NOMO-1 (cell line): ENCODE data around the gene PRR36.
"Not testable (repeated sequence)": the region's sequence is repeated elsewhere in the genome, so short reads cannot be mapped to it uniquely, and the experiment has no call there.

Source experiments
- DNase-seq, 2 experiments: peaks; one replicate each; lab custom pipeline; 2025; ENCODE audit not compliant: unreplicated experiment in 2 of 2; lab: John Stamatoyannopoulos, UW

PRR36 gene

GRCh38 chr19:7861619-7862412, 12.4 kb downstream of the PRR36 start:
- no peak for DNase-seq

GRCh38 chr19:7860714-7861618, 13.2 kb downstream of the PRR36 start:
- DNase-seq, result no peak

- DNase-seq, result no peak
Measured at GRCh38 chr19:7859831-7860713, 14.1 kb downstream of the PRR36 start.

GRCh38 chr19:7859087-7859486, 15.1 kb downstream of the PRR36 start:
- not testable (repeated sequence) for DNase-seq

- DNase-seq, result no peak
Measured at GRCh38 chr19:7858109-7858770, 15.9 kb downstream of the PRR36 start.

- no peak for DNase-seq
Measured at GRCh38 chr19:7857727-7858108, 16.5 kb downstream of the PRR36 start.

GRCh38 chr19:7856679-7857663, 17.2 kb downstream of the PRR36 start:
- DNase-seq, result no peak

- DNase-seq, result no peak
Measured at GRCh38 chr19:7856109-7856591, 18.0 kb downstream of the PRR36 start.

- no peak for DNase-seq
Measured at GRCh38 chr19:7855426-7856108, 18.6 kb downstream of the PRR36 start.

GRCh38 chr19:7853770-7854128, 20.4 kb downstream of the PRR36 start:
- DNase-seq, result no peak

GRCh38 chr19:7852851-7853769, 21.1 kb downstream of the PRR36 start:
- DNase-seq, result peak; percentile 36 to 43

- DNase-seq, result no peak
Measured at GRCh38 chr19:7851623-7852500, 22.3 kb downstream of the PRR36 start.

GRCh38 chr19:7850945-7851622, 23.1 kb downstream of the PRR36 start:
- no peak for DNase-seq

- no peak for DNase-seq
Measured at GRCh38 chr19:7850000-7850813, 24.0 kb downstream of the PRR36 start.

- DNase-seq, result no peak
Measured at GRCh38 chr19:7849631-7849999, 24.6 kb downstream of the PRR36 start.
